ENCODE data around the gene DRD3.

- TF ChIP-seq CTCF (IDR thresholded peaks at IDR 0.05) (no peak), EZH2 (IDR thresholded peaks at IDR 0.05) (no peak)
These were observed 39.0 kb downstream of the DRD3 start for GRCh38 chr3:114139836-114140235.

Measured in neural progenitor cell (in vitro differentiated cells).